NCI-H187 (cell line): ENCODE measurements around the gene TMEM239.
A peak's percentile ranks its signal among the peaks of the same experiment; 100 is the strongest.
"Not testable (repeated sequence)": the region's sequence is repeated elsewhere in the genome, so short reads cannot be mapped to it uniquely, and the experiment has no call there.

Experiments used
- DNase-seq, 2 experiments: peaks; one replicate each; lab custom pipeline; 2025; lab: John Stamatoyannopoulos, UW

TMEM239 gene

DNA sequence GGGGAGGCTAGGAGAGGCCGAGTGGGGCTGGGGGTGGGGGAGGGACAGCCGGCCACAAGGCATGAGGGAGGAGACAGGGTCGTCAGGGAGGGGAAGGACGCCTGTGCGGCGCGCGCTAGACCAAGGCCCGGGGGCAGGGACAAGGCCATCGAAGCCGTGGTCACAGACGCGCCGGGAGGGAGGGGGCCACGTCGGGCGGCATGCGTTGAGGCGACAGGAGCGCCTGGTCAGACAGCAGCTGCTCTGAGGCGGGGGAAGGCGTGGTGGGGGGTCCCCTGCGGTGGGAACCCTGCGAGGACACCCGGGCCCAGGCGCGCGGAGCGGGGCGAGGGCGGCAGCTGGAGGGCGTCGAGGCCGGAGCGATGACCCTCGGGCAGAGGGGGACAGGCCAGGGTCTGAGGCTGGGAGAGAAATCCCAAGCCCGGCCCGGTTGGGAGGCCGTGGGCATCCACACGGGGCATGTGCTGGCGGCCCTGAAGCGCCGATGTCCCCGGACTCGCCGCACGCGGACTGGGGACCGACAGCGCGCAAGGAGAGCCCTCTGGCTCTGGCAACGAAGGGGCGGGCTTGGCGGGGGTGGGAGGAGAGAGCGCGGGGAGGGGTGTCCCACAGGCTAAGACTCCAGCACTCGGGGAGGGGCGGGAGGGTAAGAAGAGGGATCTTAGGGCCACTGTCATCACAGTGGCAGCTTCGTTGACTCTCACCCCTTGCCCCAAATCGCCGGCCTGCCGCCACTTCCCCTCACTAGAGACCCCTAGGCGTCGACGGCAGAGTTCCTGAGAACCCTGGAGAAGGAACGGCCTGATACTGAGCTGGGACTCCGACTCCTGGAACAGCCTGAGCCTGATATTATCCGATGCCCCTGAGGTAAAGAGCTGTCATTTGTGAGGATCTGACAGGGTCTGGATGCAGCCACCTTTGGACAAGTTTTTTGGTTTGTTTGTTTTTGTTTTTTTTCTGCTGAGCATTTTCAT lies 5.0 kb downstream of the TMEM239 start:
- DNase-seq = no peak

DNA sequence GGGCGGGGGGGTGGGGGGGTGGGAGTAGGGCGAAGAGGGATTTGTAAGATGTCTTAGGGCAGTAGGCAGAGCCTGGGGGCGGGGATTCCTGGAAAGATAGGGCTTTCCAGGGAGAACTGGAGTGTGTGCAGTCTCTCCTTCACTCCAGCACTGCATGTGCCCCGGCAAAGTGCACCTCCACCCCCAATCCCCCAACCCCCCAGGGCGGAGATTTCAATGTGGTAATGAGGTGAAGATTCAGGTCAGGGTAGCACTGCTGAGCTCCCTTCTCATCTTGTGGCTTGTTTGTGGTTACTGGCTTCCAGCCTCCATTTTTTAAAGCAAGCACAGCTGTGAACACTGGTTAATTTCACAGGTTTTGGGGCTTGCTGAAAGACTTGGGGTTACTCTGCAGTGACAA lies 5.9 kb downstream of the TMEM239 start:
- no peak for DNase-seq

DNA sequence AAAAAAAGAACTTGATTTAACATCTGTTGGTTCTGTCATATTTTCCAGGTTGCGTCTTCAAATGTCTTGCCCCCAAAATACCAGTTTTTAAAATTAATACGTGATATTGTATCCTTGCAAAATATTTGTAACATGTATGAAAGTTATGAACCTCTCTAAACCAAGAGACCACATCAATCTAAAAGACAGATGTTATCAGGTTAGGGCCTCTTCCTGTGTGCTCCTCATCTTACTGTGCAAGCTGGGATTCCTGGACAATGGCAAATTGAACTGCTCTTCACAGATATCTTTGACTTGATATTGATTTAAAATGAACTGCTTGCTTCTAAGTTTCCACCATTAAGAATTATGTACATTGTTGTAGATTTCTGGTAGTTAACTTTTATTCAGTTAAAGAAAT lies 9.6 kb downstream of the TMEM239 start:
- DNase-seq = no peak

DNA sequence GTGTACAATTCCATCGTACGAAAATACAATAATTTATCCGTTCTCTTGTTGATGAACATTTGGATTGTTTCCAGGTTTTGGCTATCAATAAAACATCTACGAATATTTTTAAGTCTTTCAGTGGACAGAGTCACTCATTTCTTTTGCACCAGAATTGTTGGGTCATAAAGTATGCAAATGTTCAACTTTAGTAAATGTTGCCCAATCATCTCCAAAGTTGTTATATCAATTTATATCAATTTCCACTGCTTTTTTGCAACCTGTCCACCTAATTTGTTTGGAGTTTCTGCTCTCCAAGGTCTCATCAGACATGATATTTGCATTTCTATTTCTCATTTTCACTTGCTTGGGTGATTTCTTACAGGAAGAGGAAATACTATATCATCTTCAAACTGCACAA lies 10.5 kb downstream of the TMEM239 start:
- no peak for DNase-seq

DNA sequence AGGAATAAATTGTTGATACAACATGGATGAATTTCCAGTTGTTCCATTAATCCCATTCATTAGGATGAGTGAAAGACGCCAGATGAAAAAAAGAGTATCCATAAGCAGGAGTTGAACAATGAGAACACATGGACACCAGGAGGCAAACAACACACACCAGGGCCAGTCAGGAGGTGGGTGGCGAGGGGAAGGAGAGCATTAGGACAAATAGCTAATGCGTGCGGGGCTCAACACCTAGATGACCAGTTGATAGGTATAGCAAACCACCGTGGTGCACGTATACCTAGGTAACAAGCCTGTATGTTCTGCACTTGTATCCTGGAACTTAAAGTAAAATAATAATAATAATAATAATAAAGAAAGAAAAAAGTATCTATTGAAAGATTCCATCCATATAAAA lies 13.2 kb downstream of the TMEM239 start:
- DNase-seq = no peak

DNA sequence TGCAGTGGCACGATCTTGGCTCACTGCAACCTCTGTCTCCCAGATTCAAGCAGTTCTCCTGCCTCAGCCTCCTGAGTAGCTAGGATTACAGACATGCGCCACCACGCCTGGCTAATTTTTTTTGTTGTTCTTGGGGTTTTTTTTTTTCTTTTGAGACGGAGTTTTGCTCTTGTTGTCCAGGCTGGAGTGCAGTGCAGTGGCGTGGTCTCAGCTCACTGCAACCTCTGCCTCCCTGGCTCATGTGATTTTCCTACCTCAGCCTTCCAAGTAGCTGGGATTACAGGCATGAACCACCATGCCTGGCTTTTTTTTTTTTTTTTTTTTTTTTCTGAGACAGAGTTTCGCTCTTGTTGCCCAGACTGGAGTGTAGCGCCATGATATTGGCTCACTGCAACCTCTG lies 15.0 kb downstream of the TMEM239 start:
- DNase-seq = not testable (repeated sequence)

DNA sequence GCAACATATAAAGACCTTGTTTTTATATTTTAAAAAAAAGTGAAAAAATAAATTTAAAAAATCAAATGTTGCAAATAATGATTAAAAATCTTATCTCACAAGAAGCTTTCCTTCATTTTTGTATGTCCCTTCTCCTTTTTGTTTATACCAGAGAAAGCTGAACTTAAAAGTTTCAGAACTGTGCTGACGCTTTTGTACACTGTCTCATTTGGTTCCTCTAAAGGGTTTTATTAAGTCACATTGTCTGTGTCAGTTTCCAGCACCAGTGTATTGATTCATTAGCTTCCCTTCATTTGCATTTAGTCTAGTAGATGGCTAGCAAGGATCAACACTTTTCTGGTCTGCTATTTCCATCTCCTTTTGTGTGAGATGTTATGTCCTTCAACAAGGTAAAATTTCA lies 17.6 kb downstream of the TMEM239 start:
- no peak for DNase-seq

DNA sequence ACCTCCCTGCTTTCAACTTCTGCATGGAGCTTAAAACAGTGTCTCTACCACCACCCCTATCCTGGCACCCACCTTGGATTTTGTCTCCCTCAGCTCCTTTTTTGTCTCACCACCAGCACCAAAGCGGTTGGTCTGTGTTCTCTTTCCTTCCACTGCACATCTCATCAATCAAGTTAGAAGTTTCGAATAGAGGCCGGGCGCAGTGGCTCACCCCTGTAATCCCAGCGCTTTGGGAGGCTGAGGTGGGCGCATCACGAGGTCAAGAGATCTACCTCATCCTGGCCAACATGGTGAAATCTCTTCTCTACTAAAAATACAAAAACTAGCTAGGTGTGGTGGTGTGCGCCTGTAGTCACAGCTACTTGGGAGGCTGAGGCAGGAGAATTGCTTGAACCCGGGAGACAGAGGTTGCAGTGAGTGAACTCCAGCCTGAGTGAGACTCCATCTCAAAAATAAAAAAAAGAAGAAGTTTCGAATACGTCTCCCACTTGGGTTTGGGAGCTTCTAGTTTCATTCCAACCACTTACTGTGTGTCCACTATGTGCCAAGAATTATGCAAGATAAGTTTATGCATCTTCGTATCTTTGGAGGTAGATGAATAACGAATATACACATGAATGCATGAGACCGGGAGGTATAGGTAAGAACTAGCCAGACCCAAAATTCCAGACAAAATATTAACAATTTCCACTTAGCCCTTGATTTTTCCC lies 18.4 kb downstream of the TMEM239 start:
- DNase-seq = no peak

DNA sequence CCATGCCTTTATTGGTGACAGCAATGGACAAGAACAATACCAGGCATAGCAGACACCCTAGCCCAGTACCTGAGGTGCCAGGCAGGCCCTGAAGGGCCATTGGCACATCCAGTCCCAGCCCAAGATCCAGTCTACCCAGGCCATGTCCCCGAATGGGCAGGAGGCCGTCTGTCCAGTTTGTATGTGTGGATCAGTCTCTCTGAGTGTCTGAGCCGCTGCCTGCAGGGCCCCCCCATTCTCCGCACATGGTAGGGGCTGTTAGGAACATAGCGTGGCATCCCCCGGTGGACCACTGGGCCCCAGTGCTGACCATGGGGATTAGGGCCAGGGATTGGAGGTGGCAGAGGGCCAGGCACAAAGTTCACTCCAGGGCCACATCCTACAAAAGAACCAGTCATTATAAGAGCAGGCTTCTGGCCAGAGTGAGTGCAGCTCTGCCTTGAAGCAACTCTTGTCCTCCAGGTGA lies 19.2 kb downstream of the TMEM239 start:
- DNase-seq = no peak

DNA sequence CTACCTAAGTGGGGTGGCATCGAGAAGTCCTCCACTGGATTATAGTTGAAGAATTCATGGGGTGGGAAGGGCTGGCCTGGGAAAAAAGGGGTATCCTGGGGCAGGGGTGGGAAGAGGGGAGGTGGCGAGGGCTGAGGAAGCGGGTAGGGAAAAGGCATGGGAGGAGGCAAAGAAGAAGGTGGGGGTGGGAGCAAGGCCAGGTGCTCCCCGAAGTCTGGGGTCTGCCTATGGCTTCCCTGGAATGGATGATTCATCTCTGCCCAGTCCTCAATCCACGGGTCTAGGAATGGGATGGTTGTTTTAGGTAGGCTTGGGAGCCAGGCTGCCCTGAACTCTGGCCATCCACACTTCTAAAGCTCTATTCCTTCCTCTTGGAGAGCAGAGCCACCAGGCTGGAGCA lies 19.9 kb downstream of the TMEM239 start:
- DNase-seq = no peak

DNA sequence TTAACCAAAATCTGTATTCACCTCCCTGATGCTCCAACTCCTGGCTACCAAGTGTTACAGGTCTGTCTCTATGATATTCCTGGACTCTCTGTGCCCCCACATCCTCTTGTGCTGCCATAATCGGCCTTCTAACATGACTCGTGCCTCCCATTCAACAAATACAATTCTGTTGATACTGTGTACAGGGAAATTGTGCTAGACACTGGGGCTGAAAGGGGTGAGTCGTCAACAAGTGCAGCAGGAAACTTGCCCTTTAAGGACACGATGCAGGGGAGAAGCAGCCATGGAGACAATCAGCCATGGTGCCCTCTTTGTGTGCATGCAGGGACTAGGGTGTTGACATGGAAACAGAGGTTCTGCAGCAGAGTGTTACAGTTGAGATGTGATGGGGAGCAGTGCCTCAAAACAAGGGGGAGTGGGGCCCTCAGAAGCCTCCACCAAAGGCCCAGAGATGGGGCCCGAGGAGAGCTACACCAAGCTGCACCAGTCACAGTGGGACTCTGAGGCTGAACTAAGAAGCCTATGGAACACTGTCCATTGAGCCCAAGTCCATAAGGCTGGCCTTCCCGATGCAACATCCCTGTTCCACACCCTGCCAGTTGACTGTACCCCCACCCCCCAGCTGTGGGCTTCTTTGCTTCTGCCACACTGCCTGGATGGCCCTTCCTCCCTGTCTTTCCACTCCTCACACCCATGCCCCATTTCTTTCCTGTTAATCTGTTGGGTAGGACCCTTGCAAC lies 21.2 kb downstream of the TMEM239 start:
- DNase-seq = no peak

DNA sequence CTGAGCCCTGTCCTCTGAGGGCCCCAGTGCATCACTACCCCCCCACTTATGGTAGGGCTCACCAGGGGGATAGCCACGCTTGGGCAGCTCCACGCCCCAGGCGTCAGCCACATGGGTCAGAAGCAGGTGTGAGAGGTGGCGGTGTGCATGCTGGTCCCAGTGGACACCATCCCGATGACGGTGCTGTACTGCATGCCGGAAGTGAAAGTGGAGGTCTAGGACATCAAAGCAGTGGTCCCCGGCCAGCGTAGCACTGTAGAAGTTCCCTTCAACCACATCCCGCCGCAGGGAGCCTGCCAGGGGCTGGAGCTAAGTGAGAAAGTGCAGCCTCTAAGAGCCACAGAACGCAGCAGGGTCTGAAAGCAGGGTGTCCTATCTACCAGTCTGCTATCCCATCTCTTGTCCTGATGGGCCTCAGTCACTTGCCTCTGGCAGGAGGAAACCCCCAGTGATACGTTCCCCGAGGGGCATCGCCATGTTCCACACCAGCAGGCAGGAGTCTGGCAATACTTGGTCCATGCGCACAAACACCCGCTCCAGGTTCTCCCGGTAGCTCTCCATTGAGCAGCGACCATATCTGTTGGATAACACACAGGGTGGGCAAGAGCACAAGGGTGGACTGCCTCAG lies 22.1 kb downstream of the TMEM239 start:
- DNase-seq = no peak

DNA sequence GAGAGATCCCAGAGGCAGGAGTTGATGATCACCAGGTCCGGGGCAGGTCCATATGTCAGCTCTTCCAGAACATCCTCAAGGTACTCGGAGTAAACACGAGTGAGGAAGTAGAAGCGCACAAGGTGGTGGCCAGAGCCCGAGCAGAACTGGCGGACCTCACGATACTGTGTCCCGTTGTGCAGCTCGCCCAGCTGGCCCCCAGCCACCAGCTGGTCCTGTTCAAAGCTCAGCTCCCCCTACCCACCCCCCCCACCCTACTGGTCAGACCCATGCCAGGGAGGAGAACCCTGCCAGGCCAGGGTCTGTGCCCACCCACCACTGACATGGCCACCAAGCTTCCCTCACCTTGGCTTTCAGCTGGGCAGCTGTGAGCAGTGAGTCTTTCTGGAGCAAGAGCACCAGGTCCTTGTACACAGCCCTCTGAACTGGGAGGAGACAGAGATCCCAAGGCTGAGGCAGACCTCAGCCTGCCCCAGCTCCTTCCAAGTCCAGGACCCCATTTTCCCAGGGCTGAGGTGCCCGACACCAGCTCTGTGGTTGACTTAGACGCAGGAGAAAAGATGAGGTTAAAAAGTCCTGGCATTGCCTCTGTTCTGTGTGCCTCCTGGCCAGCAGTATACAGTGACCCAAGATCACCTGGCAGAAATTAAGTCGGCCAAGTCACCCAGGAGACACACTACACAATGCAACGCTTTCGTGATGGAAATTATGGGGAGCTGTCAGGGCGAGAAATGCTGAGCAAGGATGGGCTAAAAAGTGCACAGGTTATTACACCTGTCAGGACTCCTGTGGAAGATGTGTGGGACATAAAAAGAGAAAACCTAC lies 22.9 kb downstream of the TMEM239 start:
- no peak for DNase-seq

DNA sequence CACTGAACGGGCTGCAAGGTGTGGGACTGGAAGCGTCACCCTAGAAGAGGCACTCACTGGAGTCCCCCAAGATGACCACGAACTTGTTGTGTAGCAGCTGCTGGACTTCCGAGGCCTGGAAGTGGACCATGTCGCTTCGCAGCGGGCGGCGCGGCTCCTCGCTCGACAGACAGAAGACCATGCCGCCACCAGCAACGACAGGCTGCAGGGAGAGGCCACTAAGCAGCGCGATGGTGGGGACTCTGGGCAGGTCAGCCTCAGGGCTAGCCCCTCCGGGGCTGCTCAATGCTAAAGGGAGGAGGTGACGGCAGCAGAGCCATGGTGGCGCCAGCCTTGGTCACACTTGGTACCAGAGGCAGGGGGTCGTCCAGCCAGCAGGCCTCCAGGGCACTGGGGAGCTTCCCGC lies 23.6 kb downstream of the TMEM239 start:
- DNase-seq = no peak

DNA sequence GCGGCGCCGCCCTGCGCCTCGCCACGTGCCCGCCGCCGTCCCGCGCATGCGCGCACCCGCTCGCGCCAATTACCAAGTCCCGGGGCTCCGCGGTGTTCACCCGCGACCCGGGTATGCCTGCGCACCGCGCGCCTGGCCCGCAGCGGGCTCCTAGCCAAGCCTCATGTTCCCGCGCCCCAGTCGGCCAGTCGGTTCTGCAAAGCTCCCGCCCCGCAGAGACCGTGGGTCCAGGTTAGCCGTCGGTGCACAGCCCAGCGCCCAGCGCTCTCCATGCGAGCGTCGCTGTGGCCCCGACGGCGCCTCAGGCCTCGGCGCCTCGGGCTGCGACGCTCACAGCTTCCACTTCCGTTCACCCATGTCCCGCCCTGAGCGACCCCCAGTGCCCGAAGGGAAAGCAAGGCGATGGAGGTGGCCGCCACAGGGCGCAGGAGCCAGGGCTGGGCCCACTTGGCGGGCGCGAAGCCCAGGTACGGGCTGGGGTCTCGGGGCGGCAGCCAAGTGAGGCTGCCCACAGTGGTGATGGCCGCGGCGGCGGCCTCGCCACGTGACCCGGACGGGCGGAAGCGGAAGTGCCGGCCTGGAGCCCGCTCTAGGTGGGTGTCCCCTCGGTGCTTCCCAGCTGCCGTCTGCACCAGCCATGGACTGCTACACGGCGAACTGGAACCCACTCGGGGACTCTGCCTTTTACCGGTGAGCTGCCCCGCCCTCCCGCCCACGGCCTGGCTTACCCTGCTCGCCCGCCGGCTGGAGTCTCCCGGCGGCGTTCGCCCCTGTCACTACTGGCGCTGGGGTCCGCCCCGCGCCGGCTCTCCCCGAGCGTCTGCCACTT lies 24.2 kb downstream of the TMEM239 start, which contains the start of the genes PCED1A and VPS16:
PCED1A (minus strand) TSS at position 518 of the 829 bp plus-strand sequence. CDS start 743 bp downstream, outside the sequence.
VPS16 (plus strand) TSS at position 608 of the 829 bp plus-strand sequence; CDS start at position 638, 30 bp downstream.
- DNase-seq = peak; percentile 64 to 74

DNA sequence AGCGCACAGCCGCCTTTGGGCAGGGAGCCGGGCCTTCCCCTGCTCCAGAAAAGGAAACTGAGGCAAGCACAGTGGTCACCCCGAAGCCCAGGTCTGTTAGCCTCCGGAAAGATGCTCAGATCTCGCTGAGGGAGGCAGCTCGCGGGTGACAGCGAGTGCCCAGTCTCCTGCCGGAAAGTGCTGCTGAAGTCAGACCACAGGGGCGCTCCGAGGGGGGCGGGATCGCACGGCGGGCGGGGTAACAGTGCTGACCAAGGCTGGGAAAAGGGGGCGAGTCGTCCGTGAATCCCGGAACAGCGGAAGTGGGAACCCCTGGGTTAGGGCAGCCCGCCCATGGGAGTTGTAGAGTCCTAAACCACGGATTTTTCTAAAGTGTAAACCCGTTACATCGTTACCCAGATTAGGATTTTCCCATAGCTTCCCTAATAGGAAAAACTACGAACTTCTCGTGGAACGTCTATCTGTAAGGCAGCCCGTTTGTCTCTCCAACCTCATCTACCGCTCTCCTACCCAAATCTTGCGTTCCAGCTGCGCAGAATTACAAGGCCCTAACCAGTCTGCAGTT lies 24.9 kb downstream of the TMEM239 start:
- DNase-seq = no peak

DNA sequence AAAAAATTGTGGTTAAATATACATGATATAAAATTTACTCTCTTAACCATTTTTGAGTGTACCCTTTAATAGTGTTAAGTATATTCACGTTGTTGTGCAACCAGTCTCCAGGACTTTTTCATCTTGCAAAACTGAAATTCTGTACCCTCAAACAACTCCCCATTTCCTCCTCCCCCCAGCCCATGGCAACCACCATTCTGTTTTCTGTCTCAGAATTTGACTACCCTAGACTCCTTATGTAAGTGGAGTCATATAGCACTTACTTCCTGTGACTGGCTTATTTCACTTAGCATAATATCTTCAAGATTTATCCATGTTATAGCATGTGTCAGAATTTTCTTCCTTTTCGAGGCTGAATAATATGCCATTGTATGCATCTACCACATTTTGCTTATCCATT lies 29.4 kb downstream of the TMEM239 start:
- no peak for DNase-seq

DNA sequence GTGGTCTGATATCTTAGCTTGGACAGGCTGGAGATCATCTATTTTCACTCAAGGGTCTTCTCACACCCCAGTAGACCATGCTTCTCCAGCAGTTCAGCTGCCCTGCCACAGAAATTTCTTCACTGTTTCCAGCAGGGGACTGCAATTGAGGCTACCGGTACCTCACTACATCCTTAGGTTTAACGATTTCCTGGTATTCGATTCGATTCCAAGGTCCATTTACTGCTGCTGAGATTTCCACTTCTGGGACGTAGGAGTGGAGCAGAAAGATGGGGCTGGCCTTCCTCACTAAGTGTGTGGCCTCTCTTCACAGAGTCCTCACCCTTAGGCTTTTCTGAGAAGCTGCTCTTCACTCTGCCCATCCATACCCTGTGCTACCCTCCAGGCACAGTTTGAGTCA lies 30.5 kb downstream of the TMEM239 start:
- DNase-seq = no peak

DNA sequence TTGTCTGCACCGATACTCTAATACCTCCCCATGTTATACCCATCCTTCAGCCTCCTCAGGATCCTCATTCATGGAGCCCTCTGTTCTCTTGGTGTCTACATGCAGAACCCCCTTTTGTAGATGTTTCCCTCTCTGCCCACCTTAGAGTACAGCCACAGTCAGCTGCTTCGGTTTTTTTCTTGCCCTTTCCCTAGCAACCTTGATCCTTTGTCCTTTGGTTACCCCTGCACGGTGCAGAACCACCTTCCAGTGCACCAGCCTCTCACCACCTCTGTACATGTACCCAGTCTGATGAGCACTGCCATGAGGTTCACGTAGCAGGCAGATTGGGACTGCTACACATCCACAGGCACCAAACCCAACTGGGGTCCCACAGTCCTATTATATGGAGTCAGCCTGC lies 31.6 kb downstream of the TMEM239 start:
- no peak for DNase-seq

DNA sequence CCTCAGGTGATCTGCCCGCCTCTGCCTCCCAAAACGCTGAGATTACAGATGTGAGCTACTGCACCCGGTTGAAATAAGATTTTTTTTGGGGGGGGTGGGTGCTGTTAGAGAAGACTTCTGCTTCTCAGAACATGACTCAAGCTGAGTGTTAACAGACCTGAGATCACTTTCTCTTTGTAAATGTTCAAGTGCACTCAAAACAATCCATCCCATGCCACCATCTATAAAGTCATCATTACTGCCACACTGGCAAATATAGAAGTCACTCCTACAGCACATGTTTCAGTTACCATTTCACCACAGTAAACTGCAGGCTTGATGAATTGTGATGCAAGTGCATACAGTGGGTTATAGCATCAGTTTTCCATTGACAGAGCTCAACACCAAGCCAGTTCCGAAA lies 33.4 kb downstream of the TMEM239 start:
- DNase-seq = no peak
